CD14-positive monocyte (primary cell): Measurements from ENCODE around the gene BRAT1. TPM values are rescaled to one million over a fixed set of nuclear protein-coding genes. Genes with fewer than 3 reads are reported as not detected.

Experiments used
- DNase-seq, 3 donors: peaks; one replicate each; pipeline ENCODE4 v3.0.0-alpha.2; 2011 to 2022
- H2AFZ ChIP-seq: 2 replicates; pipeline ENCODE4 v1.6.0; 2012; ENCODE audit warnings: mild to moderate bottlenecking, low read depth, low read length, inconsistent platforms; ENCODE audit not compliant: insufficient read depth, poor library complexity, severe bottlenecking
- H3K27ac ChIP-seq, 2 donors: 1 replicate in 1 of 2; 2 replicates in 1 of 2; pipeline ENCODE4 v1.5.1; 2012 to 2013; ENCODE audit warnings: low read length in 2 of 2, control low read depth in 1 of 2, inconsistent platforms in 1 of 2, low read depth in 1 of 2, mild to moderate bottlenecking in 1 of 2
- H3K27me3 ChIP-seq, 2 donors: one replicate each; pipeline versions ENCODE4 v1.6.0 to v1.6.1; 2011 to 2013; ENCODE audit warnings: low read length in 2 of 2; ENCODE audit not compliant: control insufficient read depth in 2 of 2, insufficient read depth in 2 of 2
- H3K36me3 ChIP-seq, 2 donors: replicated peaks in 1 of 2; 1 replicate in 1 of 2; 2 replicates in 1 of 2; pipeline versions ENCODE4 v1.5.1 to v1.6.1; 2012 to 2013; ENCODE audit warnings: low read length in 2 of 2, control low read depth in 1 of 2, inconsistent platforms in 1 of 2, mild to moderate bottlenecking in 1 of 2; ENCODE audit not compliant: insufficient read depth in 2 of 2, control insufficient read depth in 1 of 2
- H3K4me1 ChIP-seq, 2 donors: 1 replicate in 1 of 2; 2 replicates in 1 of 2; pipeline versions ENCODE4 v1.5.1 to v1.6.1; 2012 to 2013; ENCODE audit warnings: low read length in 2 of 2, control low read depth in 1 of 2, inconsistent platforms in 1 of 2, mild to moderate bottlenecking in 1 of 2, moderate library complexity in 1 of 2; ENCODE audit not compliant: insufficient read depth in 2 of 2, control insufficient read depth in 1 of 2
- H3K4me2 ChIP-seq: replicated peaks from 2 replicates; pipeline ENCODE3; 2012; ENCODE audit warnings: low read length, moderate library complexity, mild to moderate bottlenecking; ENCODE audit not compliant: poor library complexity, severe bottlenecking; ENCODE audit errors: extremely low read depth
- H3K4me3 ChIP-seq, 3 experiments: fragments of 200-600 bp in 1 of 3; sonication (generic) in 1 of 3; replicated peaks in 1 of 3; 1 replicate in 2 of 3; 2 replicates in 1 of 3; pipeline ENCODE4 v1.5.1; 2011 to 2013; ENCODE audit warnings: low read length in 3 of 3, mild to moderate bottlenecking in 3 of 3, control low read depth in 2 of 3, low read depth in 2 of 3, inconsistent platforms in 1 of 3, moderate library complexity in 1 of 3
- H3K79me2 ChIP-seq: 2 replicates; pipeline ENCODE4 v1.6.0; 2012; ENCODE audit warnings: mild to moderate bottlenecking, control low read depth, inconsistent platforms, low read length, moderate library complexity; ENCODE audit not compliant: insufficient read depth
- H3K9ac ChIP-seq: 2 replicates; pipeline ENCODE4 v1.6.0; 2017; ENCODE audit warnings: low read length, mild to moderate bottlenecking; ENCODE audit not compliant: insufficient read depth, poor library complexity, severe bottlenecking
- H3K9me3 ChIP-seq, 2 donors: replicated peaks in 1 of 2; 1 replicate in 1 of 2; 2 replicates in 1 of 2; pipeline versions ENCODE4 v1.5.1 to v1.6.1; 2012 to 2013; ENCODE audit warnings: low read length in 2 of 2, control low read depth in 1 of 2; ENCODE audit not compliant: control insufficient read depth in 1 of 2, insufficient read depth in 1 of 2
- H4K20me1 ChIP-seq: 2 replicates; pipeline ENCODE4 v1.6.0; 2012; ENCODE audit warnings: mild to moderate bottlenecking, low read length, control low read depth, moderate library complexity; ENCODE audit not compliant: insufficient read depth
- H3K27ac Mint-ChIP-seq, 7 donors: one replicate each; pipeline ENCODE4 v1.8.0; 2020; ENCODE audit warnings: mild to moderate bottlenecking in 7 of 7, mixed read lengths in 7 of 7, moderate library complexity in 6 of 7, inconsistent platforms in 2 of 7
- H3K27me3 Mint-ChIP-seq, 3 donors: one replicate each; pipeline ENCODE4 v1.8.0; 2021 to 2022; ENCODE audit warnings: low read depth in 3 of 3, mild to moderate bottlenecking in 3 of 3, mixed read lengths in 3 of 3, moderate library complexity in 3 of 3, inconsistent platforms in 1 of 3
- H3K36me3 Mint-ChIP-seq, 2 donors: one replicate each; pipeline ENCODE4 v1.8.0; 2020; ENCODE audit warnings: mixed read lengths in 2 of 2, inconsistent platforms in 1 of 2, mild to moderate bottlenecking in 1 of 2
- H3K4me1 Mint-ChIP-seq: one replicate; pipeline ENCODE4 v1.8.0; 2020; ENCODE audit warnings: mild to moderate bottlenecking, mixed read lengths
- H3K4me3 Mint-ChIP-seq, 2 donors: one replicate each; pipeline ENCODE4 v1.8.0; 2020; ENCODE audit warnings: mild to moderate bottlenecking in 2 of 2, mixed read lengths in 2 of 2, moderate library complexity in 1 of 2
- H3K9me3 Mint-ChIP-seq, 7 donors: one replicate each; pipeline ENCODE4 v1.8.0; 2020 to 2022; ENCODE audit warnings: mixed read lengths in 7 of 7, mild to moderate bottlenecking in 6 of 7, moderate library complexity in 6 of 7, inconsistent platforms in 2 of 7
- CTCF ChIP-seq: fragments of 200-600 bp; IDR thresholded peaks from one replicate; pipeline ENCODE4 v1.8.0; 2022; ENCODE audit warnings: antibody characterized with exemption, mild to moderate bottlenecking
- WGBS: methylation state at CpG from one replicate; pipeline ENCODE4 v1.1.5; 2013; ENCODE audit warnings: missing lambda C conversion rate; ENCODE audit not compliant: insufficient coverage; 5-methylcytosine and 5-hydroxymethylcytosine counted together
- intact Hi-C, 2 donors: fragments of 100-400 bp; cut with micrococcal nuclease; formaldehyde crosslinking; loops; one replicate each; pipeline versions ENCODE4 v1.15.0 to v1.15.1; 2023
- polyA plus RNA-seq, 3 donors: library from polyadenylated mRNA; depleted of rRNA in 1 of 3; unstranded in 2 of 3; stranded (reverse) in 1 of 3; fragments of 300-500 nt in 2 of 3; fragments of >200 nt in 1 of 3; fragmentation: Illumina TruSeq in 2 of 3; gene quantifications; 1 replicate in 2 of 3; 2 replicates in 1 of 3; pipeline ENCODE4 v1.2.3, GENCODE V29; 2012 to 2021

BRAT1 gene
- polyA plus RNA-seq, 3 donors, result 31.6 to 34.2 (median 32.5) TPM

- WGBS, result 47% methylated on average over 17 of the region's 19 CpGs
Observed at GRCh38 chr7:2522780-2523433, 32.4 kb downstream of the BRAT1 start.

More at GRCh38 chr7:2522780-2523433, 32.4 kb downstream of the BRAT1 start:
- Mint-ChIP-seq H3K4me3 (peak overlapping the region; percentile 98 to 99), H3K4me1 (peaks cover 66% of the 10 kb centered on the region), H3K9me3 (peaks cover 0 to 2% (median 0%) of the 10 kb centered on the region in 7 donors), H3K36me3 (peaks cover 41 to 57% of the 10 kb centered on the region in 2 donors), H3K27me3 (peaks cover 0 to 4% (median 1%) of the 10 kb centered on the region in 3 donors), H3K27ac (peak overlapping the region; percentile 91 to 95 (median 93))
- H3K4me3 ChIP-seq, result peak overlapping the region; percentile 93 to 100 (median 94)
- H3K9ac ChIP-seq, result peak overlapping the region; percentile 89
- no peak for DNase-seq
- H3K4me2 ChIP-seq, result peak overlapping the region; percentile 97
- intact Hi-C loops, result loop anchor here (5.0 to 10.0 kb wide), 4 partner anchors 34 to 988 kb away; partner anchors contain the start of genes BRAT1 (in 2 of the 2), IQCE (in 2 of the 2), TTYH3 (in 2 of the 2) and GRIFIN (in 1 of the 2)
- no peak overlapping the region for H2AFZ ChIP-seq
- peaks cover 78% of the 10 kb centered on the region for H4K20me1 ChIP-seq
- no peak for TF ChIP-seq CTCF
- peak overlapping the region; percentile 79 to 100 for H3K27ac ChIP-seq
- H3K36me3 ChIP-seq, result peaks cover 42 to 58% of the 10 kb centered on the region in 2 donors
- peaks cover 70 to 74% of the 10 kb centered on the region in 2 donors for H3K4me1 ChIP-seq
- H3K79me2 ChIP-seq, result peaks cover 78% of the 10 kb centered on the region
- no peaks in the 10 kb centered on the region for H3K9me3 ChIP-seq
- no peaks in the 10 kb centered on the region for H3K27me3 ChIP-seq
